DMS79 (cell line): ENCODE data around the gene LRIG1.

Experiments used
- DNase-seq: peaks from one replicate; lab custom pipeline; 2025; lab: John Stamatoyannopoulos, UW

LRIG1 gene

DNA sequence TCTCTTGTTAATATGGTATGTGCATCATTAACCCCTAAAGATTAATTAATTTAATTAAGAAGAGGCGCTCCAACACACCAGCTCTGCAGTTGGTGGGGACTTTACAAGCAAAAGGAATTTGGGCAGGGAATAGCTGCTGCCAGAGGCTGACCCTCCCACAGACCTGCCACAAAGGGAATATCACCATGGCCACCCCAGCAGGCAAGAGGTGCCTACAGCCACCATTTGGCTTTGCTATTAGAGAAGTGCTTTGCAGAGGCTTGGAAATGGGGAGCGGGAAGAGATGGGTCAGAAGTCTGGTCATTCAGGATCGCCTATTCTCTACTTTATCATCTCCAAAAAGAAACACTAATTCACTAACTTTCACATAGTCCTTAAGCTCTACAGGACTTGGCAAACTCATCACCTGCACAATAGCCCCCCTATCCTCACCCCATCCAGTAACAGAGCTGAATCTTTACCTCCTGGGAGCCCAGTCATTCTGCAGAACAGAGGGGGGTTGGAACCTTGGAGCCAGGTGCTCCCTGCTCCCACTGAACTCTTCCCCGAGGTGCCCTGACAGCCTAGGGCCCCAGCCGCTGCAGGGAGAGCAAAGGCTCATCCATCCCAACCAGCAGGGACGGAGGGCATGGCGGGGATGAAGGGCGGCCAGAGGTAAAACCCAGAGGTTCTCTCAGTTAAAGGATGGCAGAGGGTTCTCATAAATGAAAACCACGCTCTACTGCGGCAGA lies 29.7 kb downstream of the LRIG1 start:
- DNase-seq, result no peak

DNA sequence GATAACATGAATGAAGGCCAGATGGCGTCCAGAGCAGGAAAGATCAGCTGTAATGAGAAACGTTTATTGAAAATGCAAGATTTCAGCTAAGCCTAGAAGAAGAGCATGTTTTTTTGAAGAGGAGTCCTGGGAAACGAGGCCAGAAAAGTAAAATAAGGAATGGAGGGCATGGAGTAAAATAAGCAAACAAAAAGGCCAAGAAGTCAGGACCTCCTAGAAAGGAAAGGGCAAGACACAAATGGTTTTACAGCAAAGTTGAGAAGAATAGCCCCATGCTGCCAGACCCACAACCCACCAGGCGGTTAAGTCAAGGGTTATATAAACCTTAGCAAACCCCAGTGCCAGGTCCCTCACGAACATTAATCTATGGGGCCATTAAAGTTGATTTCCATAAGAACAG lies 30.5 kb downstream of the LRIG1 start:
- DNase-seq, result no peak

DNA sequence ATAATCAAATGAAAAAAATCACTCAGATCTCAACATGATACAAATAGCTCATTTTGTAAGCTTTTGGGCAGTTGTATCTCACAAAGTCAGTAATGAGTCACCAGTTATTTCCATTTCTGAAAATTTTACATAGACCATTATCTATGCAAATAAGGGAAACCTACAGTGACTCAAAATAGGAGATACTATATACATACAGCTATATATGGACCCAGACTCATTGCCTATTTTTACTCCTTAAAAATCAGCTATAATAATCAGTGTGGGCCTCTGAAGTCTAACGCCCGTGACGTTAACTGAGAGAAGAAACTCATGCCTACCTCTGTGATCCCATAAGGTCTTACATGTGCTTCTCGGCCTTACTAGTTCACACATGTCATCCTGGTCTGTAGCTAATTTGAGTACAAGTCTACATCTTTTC lies 31.6 kb downstream of the LRIG1 start:
- DNase-seq, result no peak

DNA sequence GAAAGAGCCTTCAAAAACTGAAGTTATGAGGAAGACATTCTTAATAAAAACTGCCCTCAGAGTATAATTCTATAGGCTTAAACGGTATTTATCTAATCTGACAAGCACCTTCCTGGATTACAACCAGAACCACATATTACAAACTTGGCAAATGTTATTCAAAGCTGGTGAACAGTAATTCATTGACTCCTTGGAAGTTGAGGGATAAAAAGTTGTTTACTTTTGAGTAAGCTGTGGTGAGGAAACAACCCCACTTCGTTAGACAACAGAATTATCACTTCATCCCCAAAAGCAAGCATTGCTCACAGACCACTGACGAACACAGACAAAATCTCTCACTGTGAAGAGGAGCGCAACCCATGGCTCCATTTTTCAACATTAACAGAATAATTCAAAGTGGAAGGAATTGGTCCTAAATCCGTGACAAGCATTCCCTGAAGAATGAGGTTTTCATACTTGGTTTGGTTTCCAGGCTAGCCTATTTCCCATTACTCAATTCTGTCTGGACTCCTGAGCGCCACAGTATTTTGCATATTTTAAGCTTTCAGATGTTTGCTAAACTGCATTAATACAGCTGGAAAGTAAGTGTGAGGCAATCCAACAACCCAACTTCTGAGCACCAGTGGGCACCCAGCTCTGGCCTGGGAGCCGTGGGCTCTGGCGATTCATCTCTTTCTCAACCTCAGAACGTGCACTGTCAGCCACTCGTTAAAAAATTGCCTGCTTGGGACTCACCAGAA lies 32.7 kb downstream of the LRIG1 start:
- DNase-seq, result no peak

DNA sequence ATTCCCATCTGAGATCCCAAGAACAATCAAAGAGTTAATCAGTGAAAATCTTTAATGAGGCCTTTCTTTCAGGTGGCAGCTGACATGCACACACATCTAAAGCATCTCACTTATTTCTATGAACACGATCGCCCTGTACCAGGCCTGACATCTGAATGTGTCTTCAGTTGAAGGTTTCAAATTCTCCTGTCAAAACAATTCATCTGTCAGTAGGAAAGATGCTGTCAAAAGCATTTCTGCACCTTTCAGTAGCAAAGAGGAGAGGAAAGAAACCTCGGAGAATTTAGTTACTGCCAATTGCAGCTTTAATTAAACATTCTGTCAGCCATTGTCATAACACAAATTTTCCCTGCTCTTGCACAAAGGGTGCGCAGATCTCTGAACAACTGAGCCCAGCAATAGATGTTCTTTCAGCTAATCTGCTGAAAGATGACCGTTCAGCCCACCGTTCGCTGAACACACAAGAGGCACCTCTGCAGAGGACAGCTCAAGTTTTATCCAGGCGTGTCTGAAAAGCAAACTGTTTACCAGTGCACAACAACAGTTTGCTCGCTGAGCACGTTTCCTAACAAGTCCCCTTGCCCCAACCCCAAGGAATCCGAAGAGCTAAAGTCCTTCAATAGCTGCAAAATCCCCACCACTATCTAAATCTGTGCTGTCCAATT lies 34.1 kb downstream of the LRIG1 start:
- DNase-seq, result peak; percentile 33

DNA sequence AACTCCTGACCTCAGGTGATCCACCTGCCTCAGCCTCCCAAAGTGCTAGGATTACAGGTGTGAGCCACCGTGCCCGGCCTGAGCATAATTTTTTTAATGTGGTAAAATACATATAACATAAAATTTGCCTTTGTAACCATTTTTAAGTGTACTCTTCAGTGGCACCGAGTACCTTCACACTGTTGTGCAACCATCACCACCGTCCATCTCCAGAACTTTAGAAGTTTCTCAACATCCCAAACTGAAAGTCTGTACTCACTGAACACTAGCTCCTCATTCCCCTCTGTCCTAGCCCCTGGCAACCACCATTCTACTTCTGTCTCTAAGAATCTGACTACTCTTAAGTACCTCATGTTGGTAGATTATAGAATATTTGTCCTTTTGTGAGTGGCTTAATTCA lies 35.2 kb downstream of the LRIG1 start:
- no peak for DNase-seq

DNA sequence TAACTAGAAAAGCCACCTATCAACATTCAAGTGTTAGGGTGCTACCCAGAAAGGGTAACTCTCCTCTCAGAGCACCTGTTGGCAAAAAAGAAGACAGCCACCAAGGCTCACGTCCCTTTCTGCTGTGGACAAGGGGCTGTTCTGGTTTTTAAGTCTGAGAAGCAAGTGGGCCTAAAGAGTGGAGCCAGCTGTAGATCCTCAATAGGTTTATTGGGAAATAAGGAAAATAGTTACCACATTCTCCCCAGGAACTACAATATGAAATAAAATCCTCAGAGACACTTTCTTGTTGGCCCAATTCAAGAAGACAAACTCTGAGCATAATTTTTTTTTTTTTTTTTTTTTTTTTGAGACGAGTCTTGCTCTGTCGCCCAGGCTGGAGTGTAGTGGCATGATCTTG lies 35.8 kb downstream of the LRIG1 start:
- DNase-seq, result no peak

DNA sequence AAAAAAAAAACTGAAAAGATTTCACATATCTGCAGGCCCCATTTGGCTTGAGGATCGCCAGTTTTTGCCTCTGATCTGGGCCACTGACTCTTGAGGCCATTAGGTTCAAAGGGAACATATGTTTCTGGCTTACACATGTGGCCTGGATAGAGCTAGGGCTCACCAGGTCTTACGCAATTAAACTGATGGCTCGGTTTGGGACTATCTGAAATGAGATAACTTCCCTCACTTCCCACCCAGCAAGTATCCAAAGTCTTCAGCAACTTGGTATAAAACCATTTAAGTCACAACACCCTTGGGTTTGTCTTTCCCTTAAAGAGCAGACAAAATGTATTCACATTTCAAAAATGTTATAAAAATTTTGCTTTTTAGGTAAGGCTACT lies 36.3 kb downstream of the LRIG1 start:
- DNase-seq, result no peak

DNA sequence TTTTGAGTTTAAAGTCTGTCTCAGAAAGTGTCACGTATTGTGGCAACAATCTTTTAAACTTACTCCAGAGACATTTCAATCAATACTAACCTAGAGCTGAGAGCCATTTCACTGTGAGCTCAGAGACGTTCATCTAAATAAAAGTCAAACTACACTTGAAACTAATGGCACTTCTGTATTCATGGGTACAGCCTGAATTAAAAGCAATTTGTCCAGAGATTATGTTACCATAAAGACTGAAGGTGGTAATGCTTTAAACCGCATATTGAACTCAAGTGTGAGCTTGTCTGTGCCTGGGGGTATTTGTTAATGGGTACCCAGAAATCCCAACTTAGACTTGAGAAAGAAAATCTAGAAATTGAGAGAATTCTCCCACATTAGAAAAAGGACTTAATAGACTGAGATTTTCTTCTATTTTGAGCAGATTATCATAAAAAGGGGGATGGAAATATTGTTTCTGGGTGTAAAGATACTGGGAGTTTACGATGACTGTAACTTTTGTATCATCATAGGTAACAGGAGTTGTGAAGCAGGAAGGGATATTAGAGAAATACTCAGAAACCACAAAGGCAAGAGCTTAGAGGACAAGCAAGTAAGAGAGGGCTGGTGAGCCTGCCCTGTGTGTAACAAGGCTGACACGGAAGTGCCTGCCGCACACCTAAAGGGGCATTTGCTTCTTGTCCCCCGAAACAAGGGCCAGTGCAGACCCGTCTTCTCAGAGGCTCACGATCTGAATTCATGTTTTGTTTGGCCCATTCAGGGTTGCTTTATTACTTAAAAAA lies 36.9 kb downstream of the LRIG1 start:
- DNase-seq, result peak; percentile 52

DNA sequence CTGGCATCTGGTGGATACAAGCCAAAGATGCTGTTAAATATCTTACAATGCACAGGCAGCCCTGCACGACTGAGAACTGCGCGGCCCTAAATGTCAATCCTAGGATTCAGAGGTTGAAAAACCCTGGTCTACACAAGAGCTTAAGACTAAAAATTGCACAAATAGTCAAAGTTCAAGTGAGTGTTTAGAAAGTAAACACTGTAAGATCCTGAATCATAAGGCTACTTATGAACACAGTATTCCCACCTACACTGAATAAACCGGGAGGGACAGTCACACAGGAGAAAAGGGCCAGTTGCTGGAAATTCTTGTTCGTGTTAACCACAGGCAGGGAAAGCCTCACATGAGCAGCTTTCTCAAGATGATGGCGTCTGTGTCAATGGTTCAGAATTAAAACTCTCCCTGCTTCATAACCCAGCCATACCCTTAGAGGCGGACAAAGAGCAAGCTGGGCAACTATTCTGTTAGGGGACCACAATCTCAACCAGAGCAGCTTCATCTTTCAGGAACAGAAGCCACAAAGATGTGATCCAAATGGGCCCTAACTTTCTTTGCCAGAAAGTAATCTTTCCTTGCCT lies 37.7 kb downstream of the LRIG1 start:
- DNase-seq, result no peak

DNA sequence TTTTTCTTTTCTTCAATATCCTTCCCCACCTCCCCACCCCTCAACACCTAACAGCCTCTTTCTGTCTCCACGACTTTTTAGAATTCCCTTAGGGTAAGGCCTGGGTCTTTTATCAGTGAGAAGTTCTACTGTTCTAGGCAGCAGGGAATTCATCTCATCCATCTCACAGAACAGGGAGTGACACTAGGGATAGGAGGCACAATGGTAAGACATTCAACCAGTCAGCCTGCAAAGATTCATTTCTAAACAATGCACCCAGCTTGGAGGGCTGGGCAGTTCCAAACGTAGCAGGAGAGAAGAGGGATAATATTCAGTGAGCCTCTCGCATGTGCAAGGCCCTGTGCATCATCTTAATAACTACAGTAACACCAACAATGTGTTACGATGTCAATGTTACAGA lies 43.6 kb downstream of the LRIG1 start:
- no peak for DNase-seq

DNA sequence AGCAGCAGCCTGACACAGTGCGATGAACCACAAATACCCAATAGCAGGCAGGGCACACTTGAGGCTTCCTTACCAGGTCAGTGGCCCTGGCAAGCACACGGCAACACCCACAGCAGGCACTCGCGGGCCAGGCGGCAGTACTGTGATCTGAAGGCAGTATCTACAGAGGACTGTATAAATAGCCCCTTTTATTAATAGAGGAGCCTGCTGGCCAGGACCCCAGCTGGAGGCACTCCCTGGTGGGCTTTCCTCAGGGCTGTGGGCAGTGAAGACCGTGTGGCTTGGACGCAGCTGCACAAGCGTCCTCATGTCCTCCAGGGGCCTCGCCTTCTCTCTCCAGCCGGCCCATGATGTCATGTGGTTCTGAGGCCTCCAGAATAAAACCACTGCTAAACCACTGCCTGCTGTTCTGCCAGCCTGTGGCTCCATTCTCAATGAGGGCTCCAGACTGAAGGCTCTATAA lies 44.1 kb downstream of the LRIG1 start:
- no peak for DNase-seq

DNA sequence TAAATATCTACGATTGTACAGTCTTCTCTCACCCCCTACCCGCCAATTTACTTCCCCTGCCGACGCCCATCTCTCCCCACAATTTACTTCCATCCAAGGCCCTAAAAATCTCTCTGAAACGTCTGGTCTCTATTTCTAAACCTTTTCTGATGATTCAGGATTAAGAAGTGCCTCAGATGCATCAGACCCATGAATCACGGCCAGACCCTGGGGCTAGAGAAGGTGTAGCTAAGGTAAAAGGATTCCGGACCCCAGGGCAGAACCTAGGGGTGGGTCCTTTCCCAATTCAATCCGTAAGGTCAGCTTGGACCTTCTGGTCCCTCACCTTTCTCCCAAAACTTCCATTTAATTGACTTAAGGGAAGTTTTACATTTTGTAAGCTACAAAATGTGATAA lies 46.4 kb downstream of the LRIG1 start:
- no peak for DNase-seq

DNA sequence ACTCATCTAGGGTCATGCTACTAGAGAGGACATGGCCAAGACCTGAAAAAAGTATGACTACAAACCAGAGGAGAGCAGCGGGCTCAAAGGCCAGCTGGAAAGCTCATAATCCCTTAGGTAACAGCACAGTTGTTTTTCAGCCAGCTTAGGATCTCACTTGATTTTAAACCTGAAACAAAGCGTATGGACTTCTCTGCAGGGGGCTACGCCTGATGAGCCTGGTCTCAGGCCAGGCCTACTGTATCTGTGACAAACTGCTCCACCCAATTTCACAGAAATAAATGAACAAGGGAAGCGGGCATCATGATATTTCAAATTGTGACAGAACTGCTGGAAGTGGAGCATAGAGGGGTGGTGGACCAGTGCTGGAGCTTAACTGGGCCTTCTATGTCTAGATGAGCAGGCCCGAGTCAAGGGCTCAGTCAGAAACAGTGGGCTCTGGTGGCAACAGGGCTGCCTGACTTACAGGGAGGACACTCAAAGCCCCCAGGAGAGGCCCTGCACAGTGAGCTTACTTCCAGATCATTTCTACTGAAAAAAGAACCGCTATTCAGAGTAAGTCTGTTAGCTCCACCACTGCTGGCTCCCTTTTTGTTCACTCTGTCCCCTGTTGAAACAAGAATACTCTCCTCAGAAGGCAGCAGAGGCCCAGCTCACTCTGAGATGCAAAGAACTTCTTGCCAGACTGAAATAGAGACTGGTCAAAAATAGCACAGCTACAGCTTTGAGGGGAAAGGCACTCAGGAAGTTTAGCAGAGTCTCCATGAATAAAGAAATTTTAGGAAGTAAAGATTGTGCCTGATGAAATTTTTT lies 47.0 kb downstream of the LRIG1 start:
- DNase-seq, result no peak

DNA sequence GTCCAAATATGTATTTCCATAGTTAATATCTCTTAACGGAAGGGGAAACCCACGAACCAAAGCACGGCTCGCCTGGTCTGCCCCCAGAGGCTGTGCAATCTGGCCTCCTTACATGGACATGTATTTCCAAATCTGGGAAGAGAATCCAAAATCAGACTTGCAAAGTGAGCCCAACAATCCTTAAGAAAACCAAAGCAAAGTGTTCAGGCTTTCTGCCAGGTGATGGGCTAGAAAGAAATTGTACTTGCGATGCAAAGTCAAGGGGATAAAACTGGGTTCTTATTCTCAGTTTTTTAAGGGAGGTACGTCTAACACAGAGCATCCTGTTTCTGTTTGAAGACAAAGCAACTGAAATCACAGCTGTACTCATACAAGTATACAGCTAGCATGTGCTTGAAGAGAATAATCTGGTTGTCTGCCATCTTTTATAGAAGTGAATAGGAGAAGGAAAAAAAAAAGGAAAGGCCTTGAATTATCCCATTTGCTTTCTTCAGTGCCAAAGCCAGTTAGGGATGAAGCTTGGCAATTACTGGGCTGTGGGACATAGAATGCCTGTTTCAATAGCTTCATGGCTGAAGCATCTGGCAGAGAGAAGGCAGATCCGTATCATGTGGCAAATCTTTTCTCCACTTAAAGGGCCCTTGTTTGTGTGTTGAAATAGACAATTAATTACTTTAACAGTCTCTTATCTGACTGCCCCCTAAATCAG lies 48.4 kb downstream of the LRIG1 start:
- DNase-seq, result peak; percentile 34

DNA sequence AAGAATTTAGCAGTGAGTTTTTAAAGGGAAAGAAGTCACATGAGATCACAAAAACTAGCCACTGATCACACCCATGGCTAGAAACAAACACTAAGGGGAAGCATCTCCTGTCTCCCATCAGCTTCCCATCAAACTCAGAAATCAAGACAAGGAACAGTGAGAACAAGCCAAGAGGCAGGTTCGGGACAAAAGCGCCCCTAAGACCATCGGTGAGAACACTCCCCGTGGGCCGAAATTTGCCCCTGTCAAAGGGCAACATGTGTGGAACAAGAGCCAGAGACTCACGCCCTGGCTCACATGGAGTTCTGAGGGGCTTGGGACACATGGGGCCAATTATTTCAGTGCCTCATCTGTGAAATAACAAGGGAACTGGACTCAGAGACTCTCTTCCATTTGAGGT lies 49.1 kb downstream of the LRIG1 start:
- DNase-seq, result no peak

DNA sequence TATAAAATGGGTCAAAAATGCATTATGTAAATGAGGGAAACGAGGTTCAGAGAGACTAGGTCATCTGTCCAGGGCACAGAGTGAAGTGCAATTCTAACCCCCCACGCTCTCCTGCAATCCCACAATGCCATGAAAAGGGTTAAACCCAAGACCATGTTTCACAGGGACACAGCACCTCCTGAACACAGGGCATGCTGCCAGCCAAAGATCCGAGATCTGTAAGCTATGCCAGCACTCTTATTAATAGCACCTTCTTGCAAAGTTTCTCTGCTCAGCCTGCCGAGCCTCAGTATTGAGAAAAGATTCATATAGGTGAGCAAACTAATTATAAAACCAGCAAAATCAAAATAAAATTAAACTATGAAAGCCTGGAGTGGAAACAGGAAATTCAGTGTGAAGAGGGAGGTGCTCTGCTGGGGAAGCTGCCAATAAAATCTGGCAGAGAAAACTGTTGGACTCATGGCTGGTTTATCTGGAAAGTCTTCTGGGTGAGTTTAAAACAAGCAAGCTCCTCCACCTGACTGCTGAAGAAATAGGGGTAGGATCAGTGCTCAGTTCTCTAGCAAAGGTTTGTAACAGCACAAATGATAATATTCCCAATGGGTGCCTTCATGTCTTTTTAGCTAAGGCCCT lies 50.3 kb downstream of the LRIG1 start:
- DNase-seq, result peak; percentile 16

DNA sequence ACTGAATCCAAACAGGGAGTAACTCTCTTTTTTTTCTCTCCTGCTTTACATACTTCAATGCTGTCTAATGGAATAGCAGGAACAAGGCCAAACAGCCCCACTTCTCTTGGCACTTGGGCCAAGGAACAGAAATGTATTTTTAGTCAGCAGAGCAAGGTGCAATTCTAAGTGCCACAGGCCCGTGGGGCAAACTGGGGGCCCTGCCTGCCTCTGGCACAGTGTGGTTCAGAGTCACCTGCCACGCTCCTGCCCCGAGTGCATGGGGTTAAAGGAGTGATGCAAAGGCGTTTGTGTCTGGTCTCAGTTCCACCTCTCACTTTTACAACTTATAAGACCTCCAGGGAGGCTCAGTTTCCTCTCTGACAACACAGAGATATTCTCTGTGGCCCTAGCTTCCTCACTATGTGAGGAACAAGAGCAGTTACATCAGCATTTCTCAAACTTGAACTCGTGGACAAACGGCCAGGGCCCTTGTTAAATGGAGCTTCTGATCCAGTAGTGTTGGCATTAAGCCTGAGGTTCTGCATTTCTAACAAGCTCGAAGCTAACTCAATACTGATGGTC lies 51.3 kb downstream of the LRIG1 start:
- DNase-seq, result peak; percentile 27

DNA sequence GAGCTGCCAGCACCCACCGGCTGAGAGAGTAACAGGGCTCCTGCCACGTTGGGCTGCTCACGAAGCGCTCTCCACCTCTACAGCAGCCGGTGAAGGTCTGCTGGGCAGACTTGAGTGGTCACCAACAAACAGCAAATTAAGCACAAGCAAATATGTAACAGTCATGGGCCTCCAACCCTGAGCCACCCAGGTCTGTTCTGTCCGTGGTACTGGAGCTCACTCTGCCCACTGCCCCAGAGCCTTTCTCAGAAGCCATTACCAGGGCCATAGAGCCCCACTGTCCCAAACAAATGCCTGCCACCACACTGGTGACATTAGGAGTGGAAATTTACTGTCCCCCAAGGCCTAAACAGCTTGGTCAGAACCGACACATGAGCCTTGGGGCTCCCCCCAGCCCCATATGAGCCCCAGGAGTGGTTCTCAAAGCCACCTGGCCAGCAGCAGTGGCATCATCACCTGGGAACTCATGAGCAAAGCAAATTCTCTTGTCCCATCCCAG lies 56.6 kb downstream of the LRIG1 start:
- DNase-seq, result no peak
